T-cell (primary cell): ENCODE measurements around the gene CAMK1D. TPM values are rescaled to one million over a fixed set of nuclear protein-coding genes. Genes with fewer than 3 reads are reported as not detected.

Experiments
- ATAC-seq, 4 experiments: fragments of 200-7000 bp in 3 of 4; fragments of 150-1000 bp in 1 of 4; cut with Tn5 transposase; replicated peaks in 1 of 4; 1 replicate in 3 of 4; 2 replicates in 1 of 4; pipeline ENCODE4 v1.10.0; 2021; ENCODE audit warnings: moderate library complexity in 3 of 4, mild to moderate bottlenecking in 2 of 4, moderate number of reproducible peaks in 1 of 4
- CTCF ChIA-PET, 2 donors: fragments of 300-600 bp; sonication (Branson Sonifier 250); formaldehyde crosslinking; loops; one replicate each; lab custom pipeline; 2022; ENCODE audit warnings: antibody characterized with exemption in 2 of 2; lab: Charles Lee
- POLR2A ChIA-PET, 2 donors: fragments of 300-600 bp; sonication (Branson Sonifier 250); formaldehyde crosslinking; loops; one replicate each; lab custom pipeline; 2022; ENCODE audit warnings: antibody characterized with exemption in 2 of 2; lab: Charles Lee
- DNase-seq, 35 experiments: peaks; one replicate each; pipeline versions ENCODE4 v3.0.0 to v3.0.0-alpha.2; 2013 to 2023
- H3K27ac ChIP-seq: one replicate; pipeline ENCODE4 v1.5.1; 2013; ENCODE audit warnings: low read length
- H3K27me3 ChIP-seq, 2 experiments: replicated peaks in 1 of 2; 1 replicate in 1 of 2; 2 replicates in 1 of 2; pipeline versions ENCODE4 v1.6.1 to v1.7.0; 2013; ENCODE audit warnings: low read length in 1 of 2, mixed read lengths in 1 of 2; ENCODE audit not compliant: control insufficient read depth in 2 of 2, insufficient read depth in 2 of 2; ENCODE audit errors: extremely low read depth in 1 of 2
- H3K36me3 ChIP-seq, 2 donors: 1 replicate in 1 of 2; 2 replicates in 1 of 2; pipeline versions ENCODE4 v1.6.1 to v1.7.0; 2013; ENCODE audit warnings: low read length in 1 of 2; ENCODE audit not compliant: control insufficient read depth in 2 of 2, insufficient read depth in 1 of 2; ENCODE audit errors: extremely low read depth in 1 of 2
- H3K4me1 ChIP-seq, 2 experiments: 1 replicate in 1 of 2; 2 replicates in 1 of 2; pipeline versions ENCODE4 v1.6.1 to v1.7.0; 2013; ENCODE audit warnings: low read length in 2 of 2, mixed read lengths in 1 of 2; ENCODE audit not compliant: insufficient read depth in 2 of 2, control insufficient read depth in 1 of 2; ENCODE audit errors: extremely low read depth in 1 of 2
- H3K4me3 ChIP-seq, 2 donors: 1 replicate in 1 of 2; 2 replicates in 1 of 2; pipeline versions ENCODE4 v1.5.1 to v1.7.0; 2013; ENCODE audit warnings: mild to moderate bottlenecking in 2 of 2, low read length in 1 of 2, moderate library complexity in 1 of 2; ENCODE audit not compliant: control insufficient read depth in 1 of 2; ENCODE audit errors: extremely low read depth in 1 of 2
- H3K9me3 ChIP-seq: 2 replicates; pipeline ENCODE4 v1.7.0; 2013
- H3K27ac Mint-ChIP-seq, 2 donors: one replicate each; pipeline ENCODE4 v1.8.0; 2020 to 2021; ENCODE audit warnings: mild to moderate bottlenecking in 2 of 2, mixed read lengths in 2 of 2
- H3K27me3 Mint-ChIP-seq, 2 donors: one replicate each; pipeline ENCODE4 v1.8.0; 2021 to 2022; ENCODE audit warnings: mixed read lengths in 2 of 2
- H3K36me3 Mint-ChIP-seq: one replicate; pipeline ENCODE4 v1.8.0; 2021; ENCODE audit warnings: mixed read lengths
- H3K4me1 Mint-ChIP-seq, 3 donors: one replicate each; pipeline ENCODE4 v1.8.0; 2020 to 2022; ENCODE audit warnings: mixed read lengths in 3 of 3, mild to moderate bottlenecking in 1 of 3
- H3K4me3 Mint-ChIP-seq, 3 donors: one replicate each; pipeline ENCODE4 v1.8.0; 2020 to 2022; ENCODE audit warnings: mild to moderate bottlenecking in 3 of 3, mixed read lengths in 3 of 3, moderate library complexity in 3 of 3
- H3K9me3 Mint-ChIP-seq, 3 donors: one replicate each; pipeline ENCODE4 v1.8.0; 2020 to 2022; ENCODE audit warnings: mixed read lengths in 3 of 3
- WGBS: methylation state at CpG from one replicate; pipeline ENCODE4 v1.1.5; 2013; ENCODE audit warnings: missing lambda C conversion rate; ENCODE audit not compliant: insufficient coverage; 5-methylcytosine and 5-hydroxymethylcytosine counted together
- total RNA-seq, 35 experiments: library from RNA in 6 of 35; stranded (reverse) in 6 of 35; fragments of 120-200 nt in 1 of 35; gene quantifications; one replicate each; pipeline versions ENCODE4 v1.2.1 to v1.2.4 and lab custom pipeline; 2013 to 2026

CAMK1D gene
- total RNA-seq, 5 donors from 2014 or later (not counting 1 experiment from before 2014, with no cell fraction given) = 16.8 to 31.3 (median 23.6) TPM

GRCh38 chr10:12769323-12770044, 420.1 kb downstream of the CAMK1D start:
- H3K4me3 ChIP-seq = no peak overlapping the region
- DNase-seq = no peak
- Mint-ChIP-seq H3K4me1 (peaks cover 0 to 13% (median 0%) of the 10 kb centered on the region in 3 donors), H3K27me3 (no peaks in the 10 kb centered on the region), H3K27ac (no peak overlapping the region), H3K9me3 (no peaks in the 10 kb centered on the region), H3K36me3 (peaks cover 29% of the 10 kb centered on the region), H3K4me3 (no peak overlapping the region)
- H3K4me1 ChIP-seq = no peaks in the 10 kb centered on the region
- peaks cover 9 to 15% of the 10 kb centered on the region in 2 donors for H3K36me3 ChIP-seq
- 94% methylated on average over 7 of the region's 14 CpGs for WGBS
- no peaks in the 10 kb centered on the region for H3K9me3 ChIP-seq
- no peak for ATAC-seq
- POLR2A ChIA-PET = no interaction called here
- no peaks in the 10 kb centered on the region for H3K27me3 ChIP-seq
- CTCF ChIA-PET = no interaction called here
- no peak overlapping the region for H3K27ac ChIP-seq

- ChIA-PET POLR2A (no interaction called here), CTCF (interaction anchor here (0.5 to 0.6 kb wide), 2 partner anchors 85 to 875 kb away, joined by 3 to 4 read pairs; no protein-coding TSS in a partner anchor)
- Histone ChIP-seq H3K4me3 (no peak overlapping the region), H3K9me3 (no peaks in the 10 kb centered on the region), H3K27me3 (no peaks in the 10 kb centered on the region), H3K36me3 (peaks cover 3 to 15% of the 10 kb centered on the region in 2 donors), H3K27ac (no peak overlapping the region), H3K4me1 (no peaks in the 10 kb centered on the region)
- Mint-ChIP-seq H3K4me1 (peaks cover 0 to 13% (median 0%) of the 10 kb centered on the region in 3 donors), H3K4me3 (no peak overlapping the region), H3K27ac (no peak overlapping the region), H3K9me3 (no peaks in the 10 kb centered on the region), H3K36me3 (peaks cover 35% of the 10 kb centered on the region), H3K27me3 (no peaks in the 10 kb centered on the region)
- no peak for ATAC-seq
- 95% methylated on average over 16 of the region's 19 CpGs for WGBS
- no peak for DNase-seq
Observed at GRCh38 chr10:12771981-12772760, 422.8 kb downstream of the CAMK1D start.

GRCh38 chr10:12772797-12773587, 423.6 kb downstream of the CAMK1D start:
- Mint-ChIP-seq H3K9me3 (no peaks in the 10 kb centered on the region), H3K27me3 (no peaks in the 10 kb centered on the region), H3K36me3 (peaks cover 35% of the 10 kb centered on the region), H3K27ac (no peak overlapping the region), H3K4me3 (no peak overlapping the region), H3K4me1 (peaks cover 0 to 13% (median 0%) of the 10 kb centered on the region in 3 donors)
- Histone ChIP-seq H3K36me3 (peaks cover 3 to 19% of the 10 kb centered on the region in 2 donors), H3K27ac (no peak overlapping the region), H3K27me3 (no peaks in the 10 kb centered on the region), H3K4me3 (no peak overlapping the region), H3K4me1 (no peaks in the 10 kb centered on the region), H3K9me3 (no peaks in the 10 kb centered on the region)
- ChIA-PET POLR2A (no interaction called here), CTCF (interaction anchor here in 1 of 2 donors (0.5 kb wide), 1 partner anchor 86 kb away, joined by 3 read pairs; no protein-coding TSS in a partner anchor)
- WGBS = 86% methylated on average over 4 of the region's 8 CpGs
- DNase-seq = no peak
- ATAC-seq = no peak

- ChIA-PET CTCF (no interaction called here), POLR2A (no interaction called here)
- Histone ChIP-seq H3K36me3 (peaks cover 3 to 17% of the 10 kb centered on the region in 2 donors), H3K9me3 (no peaks in the 10 kb centered on the region), H3K27ac (no peak overlapping the region), H3K4me3 (no peak overlapping the region), H3K4me1 (no peaks in the 10 kb centered on the region), H3K27me3 (no peaks in the 10 kb centered on the region)
- 88% methylated on average over 11 of the region's 16 CpGs for WGBS
- DNase-seq (no peak), ATAC-seq (peak in 1 of 4 experiments; percentile 7)
- peak overlapping the region in 1 of 2 donors; percentile 1 for H3K27ac Mint-ChIP-seq
- no peaks in the 10 kb centered on the region for H3K27me3 Mint-ChIP-seq
- no peaks in the 10 kb centered on the region for H3K9me3 Mint-ChIP-seq
- H3K4me3 Mint-ChIP-seq = no peak overlapping the region
- peaks cover 0 to 13% (median 0%) of the 10 kb centered on the region in 3 donors for H3K4me1 Mint-ChIP-seq
- H3K36me3 Mint-ChIP-seq = peaks cover 34% of the 10 kb centered on the region
Observed at GRCh38 chr10:12774204-12774894, 425.0 kb downstream of the CAMK1D start.

- ATAC-seq = no peak
- peaks cover 0 to 7% of the 10 kb centered on the region in 2 donors for H3K36me3 ChIP-seq
- no peak overlapping the region for H3K27ac Mint-ChIP-seq
Observed at GRCh38 chr10:12777840-12778585, 428.7 kb downstream of the CAMK1D start.

More at GRCh38 chr10:12777840-12778585, 428.7 kb downstream of the CAMK1D start:
- no peak for DNase-seq
- Histone ChIP-seq H3K27me3 (no peaks in the 10 kb centered on the region), H3K9me3 (no peaks in the 10 kb centered on the region), H3K4me3 (no peak overlapping the region), H3K27ac (no peak overlapping the region), H3K4me1 (no peaks in the 10 kb centered on the region)
- POLR2A ChIA-PET = interaction anchor here in 1 of 2 donors (0.6 kb wide), 1 partner anchor 164 kb away, joined by 7 read pairs; no protein-coding TSS in a partner anchor
- 65% methylated on average over 2 of the region's 8 CpGs for WGBS
- Mint-ChIP-seq H3K4me1 (peaks cover 3 to 4% (median 4%) of the 10 kb centered on the region in 3 donors), H3K4me3 (no peak overlapping the region), H3K36me3 (peaks cover 30% of the 10 kb centered on the region), H3K9me3 (no peaks in the 10 kb centered on the region), H3K27me3 (no peaks in the 10 kb centered on the region)
- CTCF ChIA-PET = no interaction called here
